IgD-negative memory B cell (primary cell): ENCODE data around the gene NUSAP1. TPM values are rescaled to one million over a fixed set of nuclear protein-coding genes. Genes with fewer than 3 reads are reported as not detected.
A peak's percentile ranks its signal among the peaks of the same experiment; 100 is the strongest.
"Not testable (repeated sequence)": the region's sequence is repeated elsewhere in the genome, so short reads cannot be mapped to it uniquely, and the experiment has no call there.

Experiments used
- H3K27ac Mint-ChIP-seq, 3 donors: one replicate each; pipeline ENCODE4 v1.8.0; 2020 to 2022; ENCODE audit warnings: mild to moderate bottlenecking in 3 of 3, mixed read lengths in 3 of 3, moderate library complexity in 1 of 3
- H3K27me3 Mint-ChIP-seq: one replicate; pipeline ENCODE4 v1.8.0; 2021; ENCODE audit warnings: mixed read lengths
- H3K36me3 Mint-ChIP-seq: one replicate; pipeline ENCODE4 v1.8.0; 2020; ENCODE audit warnings: mild to moderate bottlenecking, mixed read lengths
- H3K4me1 Mint-ChIP-seq, 3 donors: one replicate each; pipeline ENCODE4 v1.8.0; 2020 to 2022; ENCODE audit warnings: mixed read lengths in 3 of 3, mild to moderate bottlenecking in 1 of 3
- H3K4me3 Mint-ChIP-seq, 4 donors: one replicate each; pipeline ENCODE4 v1.8.0; 2020 to 2022; ENCODE audit warnings: mild to moderate bottlenecking in 4 of 4, mixed read lengths in 4 of 4, moderate library complexity in 3 of 4
- H3K9me3 Mint-ChIP-seq, 3 donors: one replicate each; pipeline ENCODE4 v1.8.0; 2020 to 2021; ENCODE audit warnings: mixed read lengths in 3 of 3, mild to moderate bottlenecking in 1 of 3
- polyA plus RNA-seq: library from polyadenylated mRNA; unstranded; fragments of 300-500 nt; fragmentation: Illumina TruSeq; gene quantifications from one replicate; pipeline ENCODE4 v1.2.3, GENCODE V29; 2021

Gene NUSAP1
- polyA plus RNA-seq, 1 donor from 2014 or later = 4.7 TPM

DNA sequence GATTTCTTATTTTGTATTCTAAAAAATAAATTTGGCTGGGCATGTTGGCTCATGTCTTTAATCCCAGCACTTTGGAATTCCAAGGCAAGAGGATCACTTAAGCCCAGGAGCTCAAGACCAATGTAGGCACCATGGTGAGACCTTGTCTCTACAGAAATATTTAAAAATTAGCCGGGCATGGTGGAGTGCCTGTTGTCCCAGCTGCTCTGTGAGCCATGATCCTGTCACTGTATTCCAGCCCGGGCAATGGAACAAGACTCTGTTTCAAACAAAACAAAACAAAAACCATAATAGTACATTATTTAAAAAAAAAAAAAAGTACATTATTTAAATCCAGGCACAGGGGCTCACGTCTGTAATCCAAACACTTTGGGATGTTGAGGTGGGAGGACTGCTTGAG, 78.8 kb downstream of the NUSAP1 start:
- H3K27ac Mint-ChIP-seq = no peak overlapping the region
- no peaks in the 10 kb centered on the region for H3K9me3 Mint-ChIP-seq
- H3K27me3 Mint-ChIP-seq = no peaks in the 10 kb centered on the region
- H3K4me1 Mint-ChIP-seq = peaks cover 4 to 11% (median 8%) of the 10 kb centered on the region in 3 donors
- peak overlapping the region in 1 of 4 donors; percentile 48 for H3K4me3 Mint-ChIP-seq
- peaks cover 3% of the 10 kb centered on the region for H3K36me3 Mint-ChIP-seq

DNA sequence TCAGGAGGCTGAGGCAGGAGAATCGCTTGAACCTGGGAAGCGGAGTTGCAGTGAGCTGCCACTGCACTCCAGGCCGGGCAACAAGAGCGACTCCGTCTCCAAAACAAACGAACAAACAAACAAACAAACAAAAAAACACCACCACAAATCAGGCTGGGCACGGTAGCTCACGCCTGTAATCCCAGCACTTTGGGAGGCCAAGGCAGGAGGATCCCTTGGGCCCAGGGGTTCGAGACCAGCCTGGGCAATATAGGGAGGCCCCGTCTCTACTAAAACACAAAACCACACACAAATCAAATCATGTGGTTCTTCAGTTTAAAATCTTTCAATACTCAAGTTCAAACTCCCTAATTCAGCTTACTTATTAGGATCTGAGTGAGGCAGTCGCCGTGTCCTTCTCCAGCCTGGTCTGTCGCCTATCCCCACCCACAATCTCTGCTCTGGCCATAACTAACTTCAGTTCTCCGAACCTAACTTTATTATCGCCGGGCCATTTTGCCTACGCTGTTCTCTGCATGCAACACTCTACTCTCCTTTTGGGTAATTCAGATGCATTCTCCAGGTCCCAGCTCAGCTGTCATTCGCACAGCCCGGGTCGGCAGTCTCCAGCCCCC, 83.6 kb downstream of the NUSAP1 start:
- peak overlapping the region; percentile 95 to 99 (median 98) for H3K4me3 Mint-ChIP-seq
- no peaks in the 10 kb centered on the region for H3K27me3 Mint-ChIP-seq
- peak overlapping the region; percentile 93 to 98 (median 95) for H3K27ac Mint-ChIP-seq
- peaks cover 3% of the 10 kb centered on the region for H3K36me3 Mint-ChIP-seq
- H3K4me1 Mint-ChIP-seq = peaks cover 20 to 30% (median 28%) of the 10 kb centered on the region in 3 donors
- H3K9me3 Mint-ChIP-seq = no peaks in the 10 kb centered on the region

DNA sequence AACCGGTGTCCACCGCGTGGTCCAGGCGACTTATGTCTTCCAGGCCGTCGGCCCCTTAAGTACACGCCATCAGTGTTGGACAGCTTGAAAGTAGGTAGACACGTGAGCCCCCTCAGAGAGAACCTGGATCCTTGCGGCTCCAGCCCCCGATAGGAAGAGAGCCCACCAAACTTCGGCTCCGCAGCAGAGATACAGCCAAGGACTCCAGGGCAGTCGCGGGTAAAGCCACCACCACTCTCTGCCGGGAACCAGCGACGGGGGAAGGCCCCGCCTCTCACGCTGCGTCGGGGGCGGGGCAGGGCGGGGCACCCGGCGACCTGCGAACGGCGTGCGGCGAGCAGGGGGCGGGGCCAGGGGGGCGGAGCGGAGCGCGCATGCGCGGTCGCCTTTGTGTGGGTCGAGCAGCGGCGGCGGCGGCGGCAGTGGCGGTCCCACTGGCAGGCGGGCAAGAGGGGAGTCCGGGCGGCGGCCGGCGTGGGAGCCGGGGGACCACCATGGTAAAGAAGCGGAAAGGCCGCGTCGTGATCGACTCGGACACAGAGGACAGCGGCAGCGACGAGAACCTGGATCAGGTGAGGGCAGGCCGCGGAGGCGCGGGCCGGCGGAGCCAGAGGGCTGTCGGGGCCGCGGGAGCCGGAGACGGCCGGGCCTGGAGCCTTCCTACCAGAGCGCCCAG, 84.2 kb downstream of the NUSAP1 start, which contains the start of gene RTF1:
TSS of gene RTF1 (plus strand) at position 354 of the 676 bp plus-strand sequence. CDS start at position 375, 21 bp downstream.
- Mint-ChIP-seq H3K9me3 (no peaks in the 10 kb centered on the region), H3K4me1 (peaks cover 20 to 30% (median 28%) of the 10 kb centered on the region in 3 donors), H3K27ac (peak within 1 kb of the TSS; percentile 93 to 98 (median 95)), H3K4me3 (peak within 1 kb of the TSS; percentile 95 to 99 (median 98)), H3K27me3 (no peaks in the 10 kb centered on the region), H3K36me3 (peaks cover 3% of the 10 kb centered on the region)

DNA sequence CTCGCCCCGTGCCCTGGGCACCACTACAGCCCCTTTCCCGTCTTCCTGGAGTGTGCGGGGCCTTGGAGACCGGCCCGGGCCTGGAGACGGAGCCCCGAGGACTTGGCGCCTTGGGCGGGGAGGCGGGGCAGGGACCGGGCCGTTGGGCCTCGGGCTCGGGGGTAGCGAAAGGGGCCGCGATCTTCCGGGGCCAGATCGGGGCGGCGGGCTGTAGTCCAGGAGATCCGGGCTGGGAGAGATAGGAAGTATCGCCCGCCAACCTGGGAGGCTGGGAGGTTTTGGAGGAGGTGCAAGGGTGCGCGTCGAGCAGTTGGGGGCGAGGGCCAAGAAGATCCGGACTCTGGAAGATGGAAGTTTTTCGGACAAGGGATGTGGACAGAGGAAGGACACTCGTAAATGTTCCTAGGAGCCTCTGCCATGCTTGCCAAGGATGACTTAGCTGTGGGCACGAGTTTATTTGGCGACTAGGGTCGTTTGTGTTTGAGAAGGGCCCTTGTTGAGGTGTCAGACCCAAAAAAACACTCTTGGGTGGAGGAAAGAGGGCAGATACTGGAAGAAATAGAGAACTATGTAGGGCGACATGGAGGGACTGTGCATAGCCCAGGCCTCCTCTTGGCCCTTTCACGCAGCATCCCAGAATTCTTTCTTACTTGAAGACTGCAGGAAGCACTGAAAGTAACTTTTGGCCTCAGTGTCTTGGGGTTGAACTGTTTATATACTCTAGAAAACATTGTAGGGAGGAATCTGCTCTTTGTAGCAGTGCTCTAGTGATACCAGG, 84.9 kb downstream of the NUSAP1 start:
- H3K27me3 Mint-ChIP-seq = no peaks in the 10 kb centered on the region
- H3K36me3 Mint-ChIP-seq = peaks cover 3% of the 10 kb centered on the region
- peak overlapping the region; percentile 95 to 99 (median 98) for H3K4me3 Mint-ChIP-seq
- peak overlapping the region; percentile 84 to 98 (median 93) for H3K27ac Mint-ChIP-seq
- H3K9me3 Mint-ChIP-seq = no peaks in the 10 kb centered on the region
- H3K4me1 Mint-ChIP-seq = peaks cover 20 to 32% (median 28%) of the 10 kb centered on the region in 3 donors

DNA sequence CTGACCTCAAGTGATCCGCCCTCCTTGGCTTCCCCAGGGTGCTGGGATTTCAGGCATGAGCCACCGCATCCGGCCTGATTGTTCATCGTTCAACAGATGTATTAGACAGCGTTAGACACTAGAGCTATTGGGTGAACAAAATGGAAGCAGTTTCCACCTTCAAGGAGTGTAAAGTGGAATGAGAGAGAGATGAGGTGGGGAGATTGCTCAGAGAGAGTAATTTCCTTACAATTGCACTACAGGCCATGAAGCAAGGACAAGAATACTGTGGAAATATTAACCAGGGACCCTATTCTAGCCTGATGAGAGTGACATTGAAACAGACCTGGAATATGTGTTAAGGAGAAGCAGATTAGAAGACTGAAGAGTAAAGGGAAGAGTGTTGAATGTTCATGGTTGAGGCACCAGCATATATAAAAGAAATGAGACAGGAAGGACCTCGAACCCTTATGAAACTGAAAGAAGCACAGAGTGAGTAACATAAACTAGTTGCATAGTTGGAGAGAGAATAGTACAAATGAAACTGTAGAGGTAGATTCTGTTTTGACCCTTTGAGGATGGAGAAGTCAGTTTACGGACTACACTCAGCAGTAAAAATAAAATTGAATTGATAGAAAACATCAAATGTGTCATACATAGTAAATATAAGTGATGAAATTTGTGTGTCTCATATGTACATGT, 91.4 kb downstream of the NUSAP1 start:
- H3K4me3 Mint-ChIP-seq = peak overlapping the region in 3 of 4 donors; percentile 0 to 65 (median 52)
- H3K27me3 Mint-ChIP-seq = no peaks in the 10 kb centered on the region
- peak overlapping the region; percentile 7 to 88 (median 28) for H3K27ac Mint-ChIP-seq
- H3K9me3 Mint-ChIP-seq = no peaks in the 10 kb centered on the region
- peaks cover 3% of the 10 kb centered on the region for H3K36me3 Mint-ChIP-seq
- peaks cover 13 to 28% (median 16%) of the 10 kb centered on the region in 3 donors for H3K4me1 Mint-ChIP-seq

DNA sequence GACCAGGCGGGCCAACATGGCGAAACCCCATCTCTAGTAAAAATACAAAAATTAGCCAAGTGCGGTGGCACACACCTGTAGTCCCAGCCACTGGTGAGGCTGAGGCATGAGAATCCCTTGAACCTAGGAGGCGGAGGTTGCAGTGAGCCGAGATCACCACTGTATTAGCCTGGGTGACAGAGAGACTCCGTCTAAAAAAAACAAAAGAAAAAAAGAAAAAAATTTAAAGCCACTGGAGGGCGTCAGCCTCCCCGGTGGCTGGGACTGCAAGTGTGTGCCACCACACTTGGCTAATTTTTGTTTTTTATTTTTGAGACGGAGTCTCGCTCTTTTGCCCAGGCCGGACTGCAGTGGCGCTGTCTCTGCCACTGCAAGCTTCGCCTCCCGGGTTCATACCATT, 92.1 kb downstream of the NUSAP1 start:
- H3K36me3 Mint-ChIP-seq = peaks cover 3% of the 10 kb centered on the region
- H3K4me1 Mint-ChIP-seq = peaks cover 20 to 32% (median 22%) of the 10 kb centered on the region in 3 donors
- H3K4me3 Mint-ChIP-seq = peak overlapping the region in 2 of 4 donors; percentile 52 to 65
- no peaks in the 10 kb centered on the region for H3K9me3 Mint-ChIP-seq
- no peaks in the 10 kb centered on the region for H3K27me3 Mint-ChIP-seq
- peak overlapping the region; percentile 7 to 85 (median 28) for H3K27ac Mint-ChIP-seq

DNA sequence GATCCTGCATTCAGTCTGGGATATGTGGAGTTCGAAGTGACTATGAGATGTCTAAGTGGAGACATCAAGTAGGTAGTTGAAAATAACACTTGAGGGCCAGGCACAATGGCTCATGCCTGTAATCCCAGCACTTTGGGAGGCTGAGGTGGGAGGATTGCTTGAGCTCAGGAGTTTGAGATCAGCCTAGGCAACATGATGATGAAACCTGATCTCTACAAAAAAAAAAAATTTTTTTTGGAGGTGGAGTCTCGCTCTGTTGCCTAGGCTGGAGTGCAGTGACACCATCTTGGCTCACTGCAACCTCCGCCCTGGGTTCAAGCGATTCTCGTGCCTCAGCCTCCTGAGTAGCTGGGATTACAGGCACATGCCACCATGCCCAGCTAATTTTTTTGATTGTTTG, 93.2 kb downstream of the NUSAP1 start:
- not testable (repeated sequence) for H3K9me3 Mint-ChIP-seq, H3K4me3 Mint-ChIP-seq, H3K36me3 Mint-ChIP-seq, H3K27me3 Mint-ChIP-seq, H3K27ac Mint-ChIP-seq
- H3K4me1 Mint-ChIP-seq = peaks cover 14 to 26% (median 20%) of the 10 kb centered on the region in 3 donors

DNA sequence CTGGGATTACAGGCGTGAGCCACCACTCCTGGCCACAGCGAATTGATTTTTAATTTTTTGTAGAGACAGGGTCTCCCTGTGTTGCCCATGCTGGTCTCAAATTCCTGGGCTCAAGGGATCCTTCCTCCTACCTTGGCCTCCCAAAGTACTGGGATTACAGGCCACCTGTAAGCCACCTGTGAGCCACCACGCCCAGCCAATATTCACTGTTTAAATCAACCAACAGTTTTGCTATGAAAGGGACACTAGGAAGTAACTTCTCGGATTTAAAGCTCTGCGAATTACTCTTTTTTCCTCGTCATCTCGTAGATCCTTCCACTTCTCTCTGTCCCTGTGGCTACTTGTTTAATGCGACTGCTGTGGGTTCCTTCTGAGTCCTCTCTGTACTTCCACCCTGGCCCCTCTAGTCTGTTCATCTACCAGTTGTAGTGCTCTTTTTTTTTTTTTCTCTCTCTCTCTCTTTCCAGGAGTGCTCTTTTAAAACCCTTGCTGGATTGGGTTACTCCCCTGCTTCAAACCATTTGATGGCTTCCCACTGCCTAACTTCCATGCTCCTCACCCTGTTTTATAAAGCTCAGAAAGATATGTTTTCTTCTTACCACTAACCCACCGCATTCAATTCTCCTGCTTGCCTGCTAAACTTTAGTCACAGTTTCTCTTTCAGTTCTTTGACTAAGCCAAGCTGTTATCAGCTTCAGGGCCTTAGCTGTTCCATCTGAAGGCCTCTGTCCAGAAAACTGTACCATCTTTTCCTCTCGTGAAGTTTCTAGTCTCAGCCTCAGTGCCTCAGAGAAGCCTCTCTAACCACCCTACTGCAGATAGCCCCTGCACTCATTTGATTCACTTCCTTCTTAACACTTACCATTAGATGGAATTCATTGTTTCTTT, 96.6 kb downstream of the NUSAP1 start:
- Mint-ChIP-seq H3K9me3 (no peaks in the 10 kb centered on the region), H3K4me1 (peaks cover 12 to 23% (median 17%) of the 10 kb centered on the region in 3 donors), H3K4me3 (peak overlapping the region; percentile 36 to 84 (median 38)), H3K27ac (peak overlapping the region; percentile 4 to 92 (median 21)), H3K36me3 (peaks cover 3% of the 10 kb centered on the region), H3K27me3 (no peaks in the 10 kb centered on the region)

Other genes with a start within 250 kb of the NUSAP1 start
- 7.4 TPM for gene INO80, start 216.6 kb upstream of the NUSAP1 start, polyA plus RNA-seq
- not detected for gene EXD1, start 102.1 kb upstream of the NUSAP1 start, polyA plus RNA-seq
- 16.8 TPM for gene CHP1, start 101.6 kb upstream of the NUSAP1 start, polyA plus RNA-seq
- gene OIP5, start 290 bp upstream of the NUSAP1 start, polyA plus RNA-seq = 0.68 TPM
- gene NDUFAF1, start 69.6 kb downstream of the NUSAP1 start, polyA plus RNA-seq = 25.5 TPM
- gene RTF1, start 84.2 kb downstream of the NUSAP1 start, polyA plus RNA-seq = 39.2 TPM
- gene ITPKA, start 161.0 kb downstream of the NUSAP1 start, polyA plus RNA-seq = not detected
- gene LTK, start 180.9 kb downstream of the NUSAP1 start, polyA plus RNA-seq = 2.0 TPM
- 15.3 TPM for gene RPAP1, start 211.4 kb downstream of the NUSAP1 start, polyA plus RNA-seq
- not detected for gene TYRO3, start 226.3 kb downstream of the NUSAP1 start, polyA plus RNA-seq